ENCODE data around the gene ANXA4.
"Not testable (repeated sequence)": the region's sequence is repeated elsewhere in the genome, so short reads cannot be mapped to it uniquely, and the experiment has no call there.

Gene ANXA4

DNA sequence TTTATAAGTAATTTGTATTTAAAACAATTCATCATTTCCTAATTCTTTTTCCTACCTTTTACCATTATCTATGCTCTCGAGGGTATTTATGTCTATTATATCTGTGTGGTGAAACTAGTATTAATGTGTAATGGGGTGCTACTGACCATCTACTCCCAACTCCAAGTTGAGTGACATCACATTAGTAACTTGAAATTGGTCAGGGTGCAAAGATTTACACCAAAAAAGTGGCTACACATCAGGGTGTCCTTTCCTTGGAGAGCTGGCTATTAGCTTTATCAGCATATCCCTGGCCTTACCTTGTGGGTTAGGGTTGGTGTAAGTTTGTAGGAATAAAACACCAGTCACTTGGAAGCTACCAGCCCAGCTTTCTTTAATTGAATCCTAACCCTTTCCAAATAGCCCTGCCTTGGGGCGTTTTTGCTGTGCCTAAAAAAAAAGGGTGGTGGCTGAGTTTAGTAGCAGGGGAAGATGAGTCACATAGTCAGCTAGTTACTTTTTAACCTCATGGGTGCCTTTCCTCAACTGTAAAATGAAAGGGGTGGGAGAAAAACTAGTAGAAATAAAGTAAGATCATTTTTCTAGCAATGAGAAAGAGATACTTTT lies 14.0 kb downstream of the ANXA4 start:
- no peak for DNase-seq (ENCODE audit: low read depth)

DNA sequence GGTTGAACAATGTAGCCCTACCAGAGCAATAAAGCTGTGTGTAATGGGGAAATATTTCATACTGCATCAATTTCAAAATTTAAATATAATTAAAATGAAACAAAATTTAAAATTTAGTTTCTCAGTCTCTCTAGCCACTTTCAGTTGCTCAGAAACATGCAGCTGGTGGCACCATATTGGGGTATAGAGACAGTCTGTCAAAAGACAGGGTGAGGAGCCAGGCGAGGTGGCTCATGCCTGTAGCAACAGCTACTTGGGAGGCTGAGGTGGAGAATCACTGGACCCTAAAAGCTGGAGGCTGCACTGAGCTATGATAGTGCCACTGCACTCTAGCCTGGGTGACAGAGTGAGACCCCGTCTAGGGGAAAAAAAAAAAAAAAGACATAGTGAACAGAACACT lies 20.1 kb downstream of the ANXA4 start:
- DNase-seq (ENCODE audit: low read depth): no peak

DNA sequence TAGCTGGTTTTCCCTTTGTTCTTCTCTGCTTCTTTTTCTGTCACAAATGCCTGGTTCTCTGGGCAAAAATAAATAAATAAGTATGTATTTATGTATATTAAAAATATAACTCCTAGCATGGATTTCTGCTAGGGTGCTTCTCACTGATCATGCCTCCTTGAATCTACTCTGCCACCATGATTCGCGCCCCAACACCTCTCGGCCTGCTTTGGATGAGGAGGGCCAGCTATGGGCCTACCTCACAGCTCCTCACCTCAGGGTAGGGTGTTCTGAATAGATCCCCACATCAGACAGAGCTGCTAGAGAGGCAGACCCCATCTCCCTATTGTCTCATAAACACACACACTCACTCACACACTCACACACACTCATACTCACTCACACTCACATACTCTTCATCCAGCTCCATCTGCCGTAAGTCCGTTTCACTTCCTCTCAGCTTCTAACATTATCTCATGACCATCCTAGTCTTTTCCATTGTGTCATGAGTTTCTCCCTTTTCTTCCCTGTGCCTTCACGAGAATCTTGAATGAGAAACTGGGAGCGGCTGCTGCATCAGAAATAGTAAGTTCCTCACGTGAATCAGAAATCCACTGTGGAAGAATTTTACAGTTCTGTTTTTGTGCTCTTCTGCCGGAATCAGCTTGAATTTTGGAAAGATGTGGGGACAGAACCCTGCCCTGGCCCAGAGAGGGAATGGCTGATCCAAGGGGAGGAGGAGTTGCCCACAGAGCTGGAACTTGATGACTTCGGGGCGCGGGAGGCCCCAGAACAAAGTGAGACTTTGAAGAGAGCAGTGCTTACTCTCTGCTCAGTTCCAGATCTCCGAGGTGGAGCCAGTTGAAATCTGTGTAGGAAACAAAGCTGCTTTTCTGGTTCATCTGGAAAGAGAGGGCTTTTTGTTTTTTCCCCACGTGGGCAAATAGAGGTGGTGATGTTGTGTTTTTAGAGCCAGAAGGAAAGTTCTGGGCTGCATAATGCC lies 20.9 kb downstream of the ANXA4 start:
- DNase-seq (ENCODE audit: low read depth): no peak

DNA sequence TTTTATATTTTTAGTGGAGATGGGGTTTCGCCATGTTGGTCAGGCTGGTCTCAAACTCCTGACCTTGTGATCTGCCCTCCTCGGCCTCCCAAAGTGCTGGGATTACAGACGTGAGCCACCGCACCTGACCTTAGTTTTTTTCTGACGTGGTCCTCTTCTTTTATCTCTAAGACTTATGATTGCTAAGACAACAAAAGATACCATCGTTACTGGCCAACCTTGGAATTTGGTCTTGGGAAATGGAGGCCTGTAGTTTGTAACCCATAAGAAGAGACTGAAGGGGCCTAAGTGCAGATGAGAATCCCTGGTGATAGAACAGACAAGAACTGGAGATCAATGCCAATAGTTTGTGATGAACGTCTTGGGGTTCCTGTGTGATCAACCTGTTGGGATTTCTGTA lies 21.9 kb downstream of the ANXA4 start:
- DNase-seq (ENCODE audit: low read depth): not testable (repeated sequence)

DNA sequence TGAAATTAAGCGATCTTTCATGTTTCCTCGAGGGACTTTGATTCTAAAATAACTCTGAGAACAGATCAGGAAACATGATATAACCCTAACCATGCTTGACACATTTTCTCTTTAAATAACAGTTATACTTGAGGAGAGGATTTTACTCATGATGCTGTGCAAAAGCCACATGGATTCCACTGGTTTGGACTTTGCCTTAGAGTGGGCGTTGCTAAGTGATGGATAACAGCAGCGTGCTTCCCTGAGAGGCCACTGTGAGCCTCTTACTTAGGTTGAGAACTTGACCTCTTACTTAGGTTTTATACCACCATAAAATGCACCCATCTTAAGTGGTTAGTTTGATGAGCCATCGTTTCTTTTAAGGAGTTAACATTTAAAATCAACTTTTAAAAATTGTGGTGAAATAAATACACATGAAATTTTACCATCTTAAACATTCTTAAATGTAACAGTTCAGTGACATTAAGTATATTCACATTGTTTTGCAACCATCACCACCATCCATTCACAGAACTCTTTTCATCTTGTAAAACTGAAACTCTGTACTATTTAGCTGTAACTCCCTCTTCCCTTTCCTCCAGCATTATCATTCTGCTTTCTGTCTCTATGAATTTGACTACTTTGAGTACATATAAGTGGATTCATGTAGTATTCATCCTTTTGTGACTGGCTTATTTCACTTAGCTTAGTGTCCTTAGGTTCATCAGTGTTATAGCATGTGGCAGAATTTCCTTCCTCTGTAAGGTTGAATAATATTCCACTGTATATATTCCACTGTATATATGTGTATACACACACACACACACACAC lies 22.6 kb downstream of the ANXA4 start:
- DNase-seq (ENCODE audit: low read depth): no peak

DNA sequence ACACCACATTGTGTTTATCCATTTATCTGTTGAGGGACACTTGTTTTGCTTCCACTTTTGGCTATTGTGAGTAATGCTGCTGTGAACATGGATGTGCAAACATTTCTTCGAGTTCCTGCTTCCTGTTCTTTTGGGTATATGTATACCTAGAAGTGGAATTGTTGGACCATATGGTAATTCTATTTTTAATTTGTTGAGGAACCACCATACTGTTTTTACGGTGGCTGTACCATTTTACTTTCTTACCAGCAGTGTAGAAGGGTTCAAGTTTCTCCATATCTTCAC lies 23.1 kb downstream of the ANXA4 start:
- DNase-seq (ENCODE audit: low read depth): no peak

DNA sequence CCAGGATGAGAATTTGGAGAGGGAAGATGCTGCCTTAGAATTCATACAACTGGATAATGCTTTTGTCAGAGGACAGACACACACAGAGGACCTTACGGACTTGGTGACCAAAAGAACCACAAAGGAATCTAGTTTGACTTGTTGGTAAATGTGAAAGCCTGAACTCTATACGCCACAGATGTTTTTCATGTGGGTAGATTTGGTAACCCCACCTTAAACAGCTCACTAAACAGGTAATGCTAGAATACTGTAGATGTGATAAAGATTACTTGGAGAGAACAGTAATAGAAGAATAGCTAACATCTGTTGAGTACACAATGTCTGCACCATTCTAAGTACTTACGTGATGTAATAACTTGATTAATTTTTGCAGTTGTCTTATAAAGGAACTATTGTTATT lies 24.1 kb downstream of the ANXA4 start:
- no peak for DNase-seq (ENCODE audit: low read depth)

DNA sequence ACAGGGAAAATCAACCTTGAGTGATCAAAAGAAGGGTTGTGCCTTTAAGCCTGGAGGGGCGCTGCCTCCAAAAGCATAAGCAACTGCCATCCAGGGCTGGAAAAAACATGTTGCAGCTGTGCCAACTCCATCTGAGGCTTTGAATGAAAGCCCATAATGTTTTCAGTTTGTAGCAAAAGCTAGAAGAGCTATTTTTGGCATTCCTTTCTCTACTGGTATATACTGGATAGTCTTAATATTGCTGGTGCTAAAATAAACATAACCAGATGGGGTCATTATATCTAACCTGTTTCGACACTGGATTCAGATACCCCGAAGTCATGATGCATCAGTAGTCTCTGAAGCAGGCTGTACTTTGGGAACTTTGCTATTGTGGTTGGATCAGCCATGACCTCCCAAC lies 25.1 kb downstream of the ANXA4 start:
- no peak for DNase-seq (ENCODE audit: low read depth)

DNA sequence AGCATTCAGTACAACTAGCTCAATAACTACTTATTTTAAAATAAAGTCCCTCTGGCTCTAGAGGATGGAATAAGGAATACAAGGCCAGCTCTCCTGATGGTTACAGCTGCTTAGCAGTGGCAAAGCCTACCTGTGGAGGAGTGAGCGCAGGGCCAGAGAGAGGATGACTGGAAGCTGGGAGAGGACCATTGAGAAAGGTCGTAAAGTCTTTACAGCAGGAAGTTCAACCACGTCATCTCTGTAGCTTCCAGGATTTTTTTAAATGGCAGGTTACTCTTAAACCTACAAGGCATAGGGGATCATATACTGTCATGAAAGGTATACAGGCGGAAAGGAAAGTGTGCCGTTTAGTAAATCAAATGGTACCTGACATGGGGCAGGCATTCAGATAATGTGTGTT lies 26.3 kb downstream of the ANXA4 start:
- DNase-seq (ENCODE audit: low read depth): no peak

DNA sequence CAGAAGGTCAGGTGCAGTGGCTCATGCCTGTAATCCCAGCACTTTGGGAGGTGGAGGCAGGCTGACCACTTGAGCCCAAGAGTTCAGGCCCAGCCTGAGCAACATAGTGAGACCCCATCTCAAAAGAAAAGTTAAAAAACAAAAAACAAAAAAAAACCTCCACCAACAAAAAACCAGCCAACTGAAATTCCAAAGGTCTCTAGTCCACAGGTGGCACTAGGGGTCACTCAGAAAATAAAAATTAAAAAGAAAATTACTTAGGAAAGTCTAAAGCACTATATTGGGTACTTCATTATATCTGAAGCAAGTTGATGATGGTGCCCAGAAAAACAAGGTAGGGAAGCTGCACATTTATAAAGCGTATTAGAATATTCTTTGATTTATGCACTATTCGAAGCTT lies 26.9 kb downstream of the ANXA4 start:
- no peak for DNase-seq (ENCODE audit: low read depth)

DNA sequence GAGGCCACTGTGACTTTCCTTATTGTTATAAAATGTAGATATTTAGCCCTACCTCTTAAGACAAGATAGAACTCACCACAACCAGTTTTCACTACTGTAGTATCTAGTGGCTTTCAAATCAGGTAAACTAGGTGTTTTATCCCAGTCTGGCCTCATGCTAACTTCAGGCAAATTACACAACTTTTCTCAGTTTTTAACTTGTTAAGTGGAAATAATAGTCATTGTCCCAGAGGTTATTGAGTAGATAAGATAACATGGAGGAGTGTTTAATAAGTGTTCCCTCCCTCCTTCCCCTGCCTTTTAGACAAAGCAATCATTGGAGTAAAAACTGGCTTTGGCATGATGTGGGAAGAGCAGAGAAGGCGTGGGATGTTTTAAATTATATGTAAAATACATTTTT lies 27.3 kb downstream of the ANXA4 start:
- no peak for DNase-seq (ENCODE audit: low read depth)

DNA sequence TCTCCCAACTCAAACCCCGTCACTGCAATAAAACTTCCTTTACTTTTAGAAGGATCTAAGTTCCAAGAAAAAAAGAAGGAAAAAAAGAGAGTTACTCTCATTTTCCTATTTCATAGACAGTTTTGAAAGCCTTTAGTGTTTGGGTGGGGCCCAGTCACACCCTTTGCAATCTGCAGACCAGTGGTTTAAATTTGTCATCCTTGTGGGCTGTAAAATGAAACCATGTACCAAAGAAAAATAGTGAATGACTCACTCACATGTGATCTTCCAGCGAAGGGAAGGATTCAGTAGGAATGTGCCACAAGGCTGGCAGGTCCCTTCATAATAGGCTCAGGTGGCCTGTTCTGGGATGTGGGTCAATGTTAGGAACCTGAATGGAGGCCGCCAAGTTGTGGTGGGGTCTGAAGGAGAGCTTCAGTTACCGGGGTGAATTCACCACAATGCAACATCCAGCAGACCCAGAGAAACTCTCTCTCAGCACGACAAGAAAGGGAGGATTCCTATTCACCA lies 28.3 kb downstream of the ANXA4 start:
- DNase-seq (ENCODE audit: low read depth): no peak

DNA sequence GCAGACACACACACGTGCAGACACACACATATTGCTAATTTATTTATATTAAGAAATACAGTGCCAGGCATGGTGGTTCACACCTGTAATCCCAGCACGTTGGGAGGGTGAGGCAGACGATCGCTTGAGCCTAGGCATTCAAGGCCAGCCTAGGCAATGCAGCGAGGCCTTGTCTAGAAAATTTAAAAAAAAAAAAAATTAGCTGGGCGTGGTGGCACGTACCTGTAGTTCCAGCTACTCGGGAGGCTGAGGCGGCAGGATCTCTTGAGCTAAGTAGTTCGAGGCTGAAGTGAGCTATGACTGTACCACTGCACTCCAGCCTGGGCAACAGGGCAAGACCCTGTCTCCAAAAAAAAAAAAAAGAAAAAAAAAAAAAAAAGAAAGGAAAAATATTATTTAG lies 28.8 kb downstream of the ANXA4 start:
- DNase-seq (ENCODE audit: low read depth): no peak

DNA sequence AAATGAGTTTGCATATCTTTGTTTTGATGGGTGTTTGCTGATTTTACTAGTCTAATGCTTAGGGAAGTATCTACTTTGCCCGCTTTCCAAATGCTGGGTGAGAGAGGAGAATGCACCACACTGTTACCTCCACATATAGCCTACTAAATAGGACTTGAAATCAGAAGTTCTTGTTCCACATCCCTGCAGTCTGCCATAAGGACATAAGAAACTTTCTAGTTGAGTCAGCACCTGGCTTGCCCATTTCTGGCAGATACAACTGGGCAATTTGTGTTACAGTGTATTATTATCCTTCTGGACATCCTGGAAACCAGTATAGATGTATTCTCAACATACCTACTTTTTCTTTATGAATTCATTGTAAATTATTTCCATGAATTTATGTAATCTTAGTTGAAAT lies 29.5 kb downstream of the ANXA4 start:
- DNase-seq (ENCODE audit: low read depth): no peak

DNA sequence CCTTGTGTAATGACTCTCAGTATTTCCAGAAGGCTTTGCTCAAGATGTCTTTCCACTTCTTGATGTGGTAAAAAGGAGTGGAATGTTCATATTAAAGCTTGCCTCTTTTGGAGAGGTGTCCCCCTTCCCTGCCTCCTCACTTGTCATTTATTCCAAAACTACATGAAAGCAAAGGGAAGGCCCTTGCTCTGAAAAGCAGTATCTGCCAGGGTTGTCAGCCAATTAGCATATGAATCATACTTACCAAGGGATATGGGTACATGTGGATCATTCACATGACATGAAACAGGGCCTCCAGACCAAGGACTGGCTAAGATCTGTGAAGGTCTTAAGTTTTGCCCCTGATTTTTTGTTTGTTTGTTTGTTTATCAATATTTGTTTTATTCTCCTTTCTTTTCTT lies 31.3 kb downstream of the ANXA4 start:
- DNase-seq (ENCODE audit: low read depth): no peak

DNA sequence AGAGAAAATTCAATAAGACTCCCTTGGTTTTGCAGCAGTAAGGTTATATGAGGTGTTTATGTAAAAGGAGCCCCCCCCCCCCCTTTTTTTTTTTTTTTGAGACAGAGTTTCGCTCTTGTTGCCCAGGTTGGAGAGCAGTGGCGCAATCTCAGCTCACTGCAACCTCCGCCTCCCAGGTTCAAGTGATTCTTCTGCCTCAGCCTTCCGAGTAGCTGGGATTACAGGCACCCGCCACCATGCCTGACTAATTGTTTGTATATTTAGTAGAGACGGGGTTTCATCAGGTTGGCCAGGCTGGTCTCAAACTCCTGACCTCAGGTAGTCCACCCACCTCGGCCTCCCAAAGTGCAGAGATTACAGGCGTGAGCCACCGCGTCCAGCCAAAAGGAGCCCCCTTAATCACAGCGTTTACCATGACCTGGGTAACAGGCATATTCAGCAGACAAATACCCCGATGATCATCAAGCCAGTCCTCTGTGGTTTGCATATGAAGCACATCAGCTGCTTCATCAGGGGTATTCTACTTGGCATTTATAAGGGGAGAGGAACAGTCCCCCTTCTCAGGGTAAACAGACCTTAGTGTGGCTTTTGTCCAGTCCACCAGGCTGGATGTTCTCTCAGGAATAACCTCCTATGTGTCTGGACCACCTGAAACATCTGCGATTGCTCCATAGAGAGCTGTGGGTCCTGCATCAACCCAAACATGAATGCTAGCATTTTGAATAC lies 32.5 kb downstream of the ANXA4 start:
- DNase-seq (ENCODE audit: low read depth): not testable (repeated sequence)

DNA sequence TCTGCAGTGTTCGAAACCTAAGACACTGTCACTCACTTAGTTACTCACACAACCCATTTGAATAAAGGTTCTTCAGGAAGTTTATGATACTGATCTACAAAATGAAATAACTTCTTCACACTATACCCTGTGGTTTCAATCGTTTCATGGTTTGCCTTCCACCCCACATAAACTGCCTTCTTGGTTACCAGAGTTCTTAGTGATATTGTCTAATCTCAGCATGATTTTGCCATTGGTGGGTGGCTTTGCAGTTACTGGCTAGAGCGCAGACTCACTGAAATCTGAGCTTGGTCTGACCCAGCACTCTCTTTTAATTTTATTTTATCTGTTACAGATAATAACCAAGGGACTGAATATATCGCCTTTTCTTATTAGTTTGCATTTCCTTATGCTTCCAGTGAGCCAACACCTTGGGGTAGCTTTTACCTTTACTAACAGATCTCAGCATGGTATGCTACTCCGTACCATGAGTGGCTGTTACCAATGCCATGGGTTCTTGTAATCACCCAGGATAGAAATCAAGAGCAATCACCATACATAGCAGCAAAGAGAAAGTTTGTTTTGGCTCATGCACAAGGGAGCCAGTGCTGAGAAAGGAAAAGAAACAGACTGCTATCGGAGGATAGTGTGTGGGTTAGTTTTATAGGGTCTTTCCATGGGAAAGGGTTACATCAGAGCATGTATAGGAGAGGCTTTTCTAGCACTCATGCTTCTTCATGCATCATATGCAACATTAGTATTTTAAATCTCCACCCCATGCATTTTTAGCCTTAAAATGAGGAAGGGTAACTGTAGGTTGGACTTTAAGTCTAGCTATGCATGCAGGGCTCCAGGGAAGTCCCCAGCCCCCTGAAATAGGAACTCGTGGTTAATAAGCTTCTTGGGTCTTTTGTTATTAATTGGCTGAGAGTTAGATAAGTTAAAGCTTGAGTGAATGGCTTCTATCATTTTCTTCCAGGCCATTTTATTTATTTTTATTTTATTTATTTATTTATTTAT lies 33.3 kb downstream of the ANXA4 start:
- DNase-seq (ENCODE audit: low read depth): no peak

DNA sequence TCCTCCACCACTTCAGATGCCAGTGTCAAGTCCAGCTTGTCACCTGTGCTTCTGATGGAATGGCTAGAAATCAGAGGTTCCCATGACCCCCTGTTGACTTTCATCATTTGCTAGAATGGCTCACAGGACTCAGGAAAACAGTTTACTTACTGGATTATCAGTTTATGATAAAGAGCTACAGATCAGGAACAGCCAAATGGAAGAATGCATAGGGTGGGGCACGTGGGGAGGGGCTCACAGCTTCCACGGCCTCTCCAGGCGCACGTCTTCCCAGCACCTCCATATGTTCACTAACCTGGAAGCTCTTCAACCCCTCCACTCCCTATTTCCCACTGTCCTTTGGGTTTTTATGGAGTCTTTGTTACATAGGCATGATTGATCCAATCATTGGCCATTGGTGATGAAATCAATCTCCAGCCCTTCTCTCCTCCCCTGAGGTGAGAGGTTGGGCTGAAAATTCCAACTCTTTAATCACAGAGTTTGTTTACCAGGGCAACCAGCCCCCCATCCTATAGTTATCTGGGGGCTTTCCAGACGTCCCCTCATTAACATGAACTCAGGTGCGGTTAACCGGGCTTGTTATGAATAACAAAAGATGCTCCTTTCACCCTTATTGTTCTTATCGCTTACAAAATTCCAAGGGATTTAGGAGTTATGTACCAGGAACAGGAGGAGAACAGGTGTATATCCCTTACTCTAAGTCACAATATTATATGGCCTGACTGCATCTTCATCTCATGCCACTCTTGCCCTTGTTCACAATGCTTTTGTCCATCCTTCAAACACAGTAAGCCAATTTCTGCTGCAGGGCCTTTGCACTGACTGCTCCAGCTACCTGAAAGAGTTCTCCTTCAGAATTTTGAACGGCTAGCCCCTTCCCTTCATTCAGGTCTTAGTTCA lies 35.2 kb downstream of the ANXA4 start:
- no peak for DNase-seq (ENCODE audit: low read depth)

DNA sequence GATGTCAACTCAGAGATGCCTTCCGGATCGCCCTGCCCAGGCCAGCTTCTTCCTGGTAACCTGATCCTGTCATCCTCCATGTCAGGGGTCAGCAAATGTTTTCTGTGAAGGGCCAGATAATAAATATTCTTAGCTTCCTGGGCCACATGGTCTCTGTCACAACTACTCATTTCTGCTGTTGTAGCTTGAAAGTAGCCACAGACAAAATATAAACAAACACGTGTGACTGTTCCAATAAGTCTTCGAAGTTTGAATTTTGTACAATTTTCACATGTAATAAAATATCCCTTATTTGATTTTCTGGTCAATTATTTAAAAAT lies 35.8 kb downstream of the ANXA4 start:
- DNase-seq (ENCODE audit: low read depth): no peak

Measured in stimulated activated CD8-positive, alpha-beta memory T cell treated with anti-CD3 and anti-CD28 coated beads, Interleukin-12 subunit alpha, Interleukin-12 subunit beta, amount 100 ng/mL, for 1 hour (primary cell).